Right lobe of liver (tissue), 4 donors: ENCODE results near the gene FNDC3A.

Source experiments
- CTCF ChIP-seq, 4 donors: fragments of 200-600 bp in 3 of 4; fragments of 450-650 bp in 1 of 4; IDR thresholded peaks; one replicate each; pipeline versions ENCODE4 v1.5.1 to v1.8.0; 2016 to 2022; ENCODE audit warnings: antibody characterized with exemption in 4 of 4, mild to moderate bottlenecking in 2 of 4
- POLR2A ChIP-seq: fragments of 450-650 bp; IDR thresholded peaks from one replicate; pipeline ENCODE4 v1.6.1; 2017; ENCODE audit warnings: antibody characterized with exemption, mild to moderate bottlenecking
- donor health status: DM: no; HTN: no; CAD: no.
- donor health status: DM: no; HTN: no; CAD: no.
- donor health status: DM: no; HTN: yes; CAD: no.

DNA sequence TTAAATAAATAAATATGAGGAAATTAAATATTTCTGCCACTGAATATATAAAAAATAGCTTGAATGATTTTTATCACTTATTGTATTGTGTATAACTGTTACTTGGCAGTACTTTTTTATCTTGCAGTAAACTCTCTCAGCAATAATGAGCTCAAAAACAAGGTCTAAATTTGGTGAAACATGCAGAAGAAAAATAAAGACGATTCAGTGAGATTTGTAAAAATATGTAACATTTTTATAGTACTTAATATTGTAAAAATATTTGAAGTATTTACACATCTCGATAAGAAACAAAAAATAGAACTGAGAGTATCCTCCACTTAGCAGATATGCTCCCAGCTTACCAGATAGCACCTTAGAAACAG is 123.8 kb downstream of the FNDC3A start:
- TF ChIP-seq CTCF (IDR thresholded peaks at IDR 0.05) (no peak), POLR2A (no peak)
